OCI-LY7 (cell line): Measurements from ENCODE around the gene EMC9.
A peak's percentile ranks its signal among the peaks of the same experiment; 100 is the strongest.

Source experiments
- CTCF ChIP-seq: fragments of 200-600 bp; sonication (generic); conservative IDR thresholded peaks from 2 replicates; pipeline ENCODE4 v1.5.1; 2014; ENCODE audit warnings: mild to moderate bottlenecking, antibody characterized with exemption, low read length, moderate library complexity, mixed read lengths
- EZH2phosphoT487 ChIP-seq: fragments of 200-600 bp; sonication (generic); IDR thresholded peaks from 2 replicates; pipeline ENCODE4 v1.6.1; 2018; ENCODE audit warnings: low read depth, borderline replicate concordance, mild to moderate bottlenecking, mixed run types, antibody characterized with exemption, low read length, moderate library complexity, mixed read lengths

- TF ChIP-seq CTCF (peak; percentile 24; the same call in 1 of the 2 replicates), EZH2phosphoT487 (no peak)
Measured at GRCh38 chr14:24093901-24094840, 47.2 kb downstream of the EMC9 start, which contains the start of gene PCK2.
